GM12892 (cell line): ENCODE results near the gene CCDC148.

Experiments
- POLR2A ChIP-seq: IDR thresholded peaks from 2 replicates; pipeline ENCODE4 v1.6.1; 2011; ENCODE audit warnings: low read depth, low read length, control low read depth
- POLR2AphosphoS5 ChIP-seq: IDR thresholded peaks from 2 replicates; pipeline ENCODE4 v1.6.1; 2011; ENCODE audit warnings: low read depth, low read length, control low read depth

DNA sequence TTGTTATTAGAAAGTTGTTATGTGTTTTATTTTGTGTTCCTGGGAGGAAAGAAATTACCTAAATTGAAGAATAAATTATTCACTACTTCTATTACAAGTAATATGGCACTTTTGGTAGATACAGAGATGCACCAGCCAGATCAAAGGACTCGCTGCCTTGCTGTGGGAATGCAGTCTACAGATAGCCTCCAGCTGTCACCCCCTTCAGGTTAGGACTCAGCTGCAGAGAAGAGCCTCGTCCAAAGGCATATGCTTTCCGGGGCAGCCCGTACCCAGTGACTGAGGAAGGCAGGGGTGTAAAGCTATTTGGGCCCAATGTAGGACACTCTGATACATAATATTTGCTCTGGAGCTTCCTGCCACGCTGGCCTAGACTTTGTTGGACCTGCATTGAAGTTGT lies 90.2 kb downstream of the CCDC148 start:
- TF ChIP-seq POLR2A (no peak), POLR2AphosphoS5 (no peak)
